ENCODE data around the gene PIK3AP1.

The PIK3AP1 gene

DNA sequence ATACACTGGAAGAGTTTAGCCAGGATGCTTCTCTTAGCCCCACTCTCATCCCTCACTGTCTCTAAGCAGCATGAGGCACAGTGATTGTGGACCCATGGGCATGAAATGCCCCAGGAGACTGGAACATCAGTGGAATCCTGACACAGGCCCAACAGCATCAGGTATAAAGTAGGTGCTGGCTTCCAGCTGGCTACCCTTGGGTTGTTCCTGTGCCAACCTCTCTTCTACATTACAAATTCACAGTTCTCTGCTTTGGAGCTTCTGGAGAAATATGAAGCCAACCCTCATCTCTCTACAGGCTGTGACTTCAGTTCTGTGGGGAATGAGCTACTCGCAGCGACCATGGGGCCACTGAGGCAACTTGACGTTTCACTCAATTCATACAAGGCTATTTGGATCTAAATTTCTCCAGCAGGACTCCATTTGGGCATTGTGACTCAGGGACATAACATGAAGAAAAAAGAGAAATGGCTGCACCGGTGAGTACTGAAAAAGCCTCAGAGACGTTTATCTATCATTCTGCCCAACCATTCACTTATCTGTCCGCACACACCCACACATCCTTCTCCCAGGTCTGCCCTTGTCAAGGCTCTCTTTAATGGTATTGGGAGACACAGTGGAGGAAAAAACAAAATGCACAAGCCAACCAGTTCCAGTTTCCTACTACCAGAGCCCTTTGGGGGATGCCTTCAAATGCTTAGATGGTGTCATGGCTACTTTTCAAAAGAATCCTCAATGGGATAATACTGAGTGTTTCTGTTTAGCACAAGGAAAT lies 98.1 kb downstream of the PIK3AP1 start:
- Histone ChIP-seq H3K27ac (no peak overlapping the region), H3K27me3 (ENCODE audit: insufficient read depth, low read depth, severe bottlenecking) (no peaks in the 10 kb centered on the region)

DNA sequence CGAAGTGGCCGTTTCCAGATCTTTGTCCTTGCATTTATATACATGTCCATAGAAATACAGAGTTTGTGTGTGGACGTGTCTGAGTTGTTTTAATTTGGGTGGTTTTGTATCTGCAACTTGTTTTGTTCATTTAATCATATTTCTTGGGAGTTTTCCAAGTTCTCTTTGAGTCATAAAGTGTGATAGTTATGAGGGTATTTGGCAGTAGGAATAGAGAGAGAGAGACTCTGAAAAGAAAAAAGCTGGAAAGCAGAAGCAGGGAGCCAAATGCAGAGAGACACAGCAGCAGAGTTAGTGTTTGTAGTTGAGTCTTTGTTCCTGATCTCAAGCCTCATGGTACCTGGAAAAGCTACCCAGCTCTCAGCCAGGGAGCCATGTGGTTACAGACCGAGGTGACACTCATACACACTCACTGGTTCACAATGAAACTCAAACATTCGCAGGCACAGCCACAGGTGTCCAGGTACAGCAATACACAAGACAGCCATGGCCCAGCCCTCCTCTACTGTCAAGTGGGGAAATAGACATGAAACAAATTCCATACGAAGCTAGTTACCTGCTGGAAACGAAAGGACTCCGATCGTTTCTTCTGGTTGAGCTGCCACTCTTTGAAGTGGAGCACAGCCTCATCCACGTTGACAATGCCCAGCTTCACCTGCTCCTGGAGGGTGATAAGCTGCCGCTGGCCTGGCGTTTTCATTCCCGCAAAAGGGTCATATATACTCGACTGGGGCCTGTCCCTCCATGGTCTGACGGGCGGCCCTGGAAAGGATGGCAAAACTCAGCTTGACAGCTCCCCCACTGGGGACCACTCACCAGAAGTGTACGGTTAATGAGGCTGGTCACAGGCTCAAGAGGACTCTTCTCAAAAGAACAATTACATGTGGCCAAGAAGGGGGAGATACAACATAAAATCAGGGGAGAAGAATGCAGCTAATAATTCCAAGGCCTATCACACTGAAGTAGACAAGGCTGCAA lies 100.2 kb downstream of the PIK3AP1 start:
- Histone ChIP-seq H3K9me3 (ENCODE audit: severe bottlenecking) (no peaks in the 10 kb centered on the region), H3K27ac (peak overlapping the region; percentile 81), H3K27me3 (ENCODE audit: insufficient read depth, low read depth, severe bottlenecking) (no peaks in the 10 kb centered on the region), H3K4me3 (ENCODE audit: low read depth, low read length) (no peak overlapping the region), H3K36me3 (no peaks in the 10 kb centered on the region)
- DNase-seq, result no peak
- TF ChIP-seq, protein P1, sequence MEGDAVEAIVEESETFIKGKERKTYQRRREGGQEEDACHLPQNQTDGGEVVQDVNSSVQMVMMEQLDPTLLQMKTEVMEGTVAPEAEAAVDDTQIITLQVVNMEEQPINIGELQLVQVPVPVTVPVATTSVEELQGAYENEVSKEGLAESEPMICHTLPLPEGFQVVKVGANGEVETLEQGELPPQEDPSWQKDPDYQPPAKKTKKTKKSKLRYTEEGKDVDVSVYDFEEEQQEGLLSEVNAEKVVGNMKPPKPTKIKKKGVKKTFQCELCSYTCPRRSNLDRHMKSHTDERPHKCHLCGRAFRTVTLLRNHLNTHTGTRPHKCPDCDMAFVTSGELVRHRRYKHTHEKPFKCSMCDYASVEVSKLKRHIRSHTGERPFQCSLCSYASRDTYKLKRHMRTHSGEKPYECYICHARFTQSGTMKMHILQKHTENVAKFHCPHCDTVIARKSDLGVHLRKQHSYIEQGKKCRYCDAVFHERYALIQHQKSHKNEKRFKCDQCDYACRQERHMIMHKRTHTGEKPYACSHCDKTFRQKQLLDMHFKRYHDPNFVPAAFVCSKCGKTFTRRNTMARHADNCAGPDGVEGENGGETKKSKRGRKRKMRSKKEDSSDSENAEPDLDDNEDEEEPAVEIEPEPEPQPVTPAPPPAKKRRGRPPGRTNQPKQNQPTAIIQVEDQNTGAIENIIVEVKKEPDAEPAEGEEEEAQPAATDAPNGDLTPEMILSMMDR (IDR thresholded peaks at IDR 0.05; ENCODE audit: low read depth, low read length), result no peak

More for the DNA sequence above, 98.1 kb downstream of the PIK3AP1 start:
- Histone ChIP-seq H3K9me3 (ENCODE audit: severe bottlenecking) (no peaks in the 10 kb centered on the region), H3K36me3 (no peaks in the 10 kb centered on the region), H3K4me3 (ENCODE audit: low read depth, low read length) (no peak overlapping the region)
- DNase-seq, result no peak
- TF ChIP-seq, protein P1 (IDR thresholded peaks at IDR 0.05; ENCODE audit: low read depth, low read length), result no peak

DNA sequence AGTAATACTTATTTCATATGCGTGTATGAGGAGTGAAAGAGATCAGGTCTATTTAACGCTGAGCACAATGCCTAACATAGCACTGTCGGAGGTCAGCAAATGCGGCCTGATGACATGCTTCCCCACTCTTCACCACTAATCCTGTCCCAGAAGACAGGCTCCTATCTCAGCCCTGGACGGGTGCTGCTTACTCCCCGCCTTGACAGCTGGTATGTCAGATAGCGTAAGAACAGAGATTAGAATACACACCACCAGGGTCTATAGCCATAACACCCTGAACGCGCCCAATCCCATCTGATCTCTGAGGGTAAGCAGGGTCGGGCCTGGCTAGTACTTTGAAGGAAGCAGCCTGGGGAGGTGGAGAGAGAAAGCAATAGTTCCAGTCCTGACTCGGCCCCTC lies 101.2 kb downstream of the PIK3AP1 start:
- TF ChIP-seq, protein P1 (IDR thresholded peaks at IDR 0.05; ENCODE audit: low read depth, low read length), result no peak
- DNase-seq, result peak; percentile 93
- no peaks in the 10 kb centered on the region for H3K36me3 ChIP-seq
- no peaks in the 10 kb centered on the region for H3K27me3 ChIP-seq (ENCODE audit: insufficient read depth, low read depth, severe bottlenecking)
- no peaks in the 10 kb centered on the region for H3K9me3 ChIP-seq (ENCODE audit: severe bottlenecking)
- peak overlapping the region; percentile 81 for H3K27ac ChIP-seq
- H3K4me3 ChIP-seq (ENCODE audit: low read depth, low read length), result peak overlapping the region; percentile 16

DNA sequence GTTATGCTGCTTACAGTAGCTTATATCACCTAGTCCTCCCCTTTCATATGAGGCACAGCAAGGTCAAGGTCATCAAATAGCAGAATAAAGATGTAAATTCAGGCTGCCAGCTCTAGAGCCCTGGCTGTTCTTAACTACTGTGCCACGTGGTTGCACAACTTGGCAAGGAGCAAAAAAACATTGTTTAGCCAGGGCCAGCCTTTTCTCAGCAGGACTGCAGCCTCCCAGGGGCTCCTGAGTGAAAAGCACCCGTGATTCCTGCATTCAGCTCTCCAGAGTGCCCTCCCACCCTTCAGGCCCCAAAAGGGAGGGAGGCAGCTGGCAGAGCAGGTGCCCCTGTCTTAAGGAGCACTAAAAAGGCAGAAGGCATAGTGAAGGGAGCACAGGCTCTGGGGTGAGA lies 101.7 kb downstream of the PIK3AP1 start:
- H3K36me3 ChIP-seq, result no peaks in the 10 kb centered on the region
- TF ChIP-seq, protein P1 (IDR thresholded peaks at IDR 0.05; ENCODE audit: low read depth, low read length), result no peak
- peak overlapping the region; percentile 81 for H3K27ac ChIP-seq
- peak overlapping the region; percentile 16 for H3K4me3 ChIP-seq (ENCODE audit: low read depth, low read length)
- no peaks in the 10 kb centered on the region for H3K27me3 ChIP-seq (ENCODE audit: insufficient read depth, low read depth, severe bottlenecking)
- peak; percentile 59 for DNase-seq
- H3K9me3 ChIP-seq (ENCODE audit: severe bottlenecking), result no peaks in the 10 kb centered on the region

DNA sequence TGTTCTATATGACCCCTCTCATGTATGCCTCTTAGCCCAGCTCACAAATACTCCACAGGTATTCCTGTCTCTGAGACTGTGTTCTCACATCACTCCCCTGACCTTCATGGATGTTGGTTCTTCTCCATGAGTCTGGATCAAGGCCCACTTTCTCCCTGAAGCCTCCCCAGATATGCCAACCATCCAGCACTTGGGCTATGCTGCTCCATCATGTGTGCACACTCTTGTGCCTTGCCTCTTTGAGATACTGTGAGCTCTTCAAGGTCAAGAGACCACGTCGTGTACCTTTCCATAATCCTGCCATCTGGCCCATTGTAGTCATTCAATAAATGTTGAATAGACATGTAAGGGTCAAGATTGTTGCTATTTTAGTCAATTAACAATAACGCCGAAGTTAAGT lies 103.4 kb downstream of the PIK3AP1 start:
- peak overlapping the region; percentile 81 for H3K27ac ChIP-seq
- DNase-seq, result no peak
- TF ChIP-seq, protein P1 (IDR thresholded peaks at IDR 0.05; ENCODE audit: low read depth, low read length), result no peak
- H3K9me3 ChIP-seq (ENCODE audit: severe bottlenecking), result no peaks in the 10 kb centered on the region
- H3K36me3 ChIP-seq, result no peaks in the 10 kb centered on the region
- H3K27me3 ChIP-seq (ENCODE audit: insufficient read depth, low read depth, severe bottlenecking), result no peaks in the 10 kb centered on the region
- no peak overlapping the region for H3K4me3 ChIP-seq (ENCODE audit: low read depth, low read length)

Measured in WERI-Rb-1 (cell line).